DMS114 treated with DMSO at 0.1 percent for 48 hours (cell line): ENCODE measurements around the gene THBS2.
"Not testable (repeated sequence)": the region's sequence is repeated elsewhere in the genome, so short reads cannot be mapped to it uniquely, and the experiment has no call there.

Experiments
- DNase-seq: peaks from one replicate; lab custom pipeline; 2025; ENCODE audit not compliant: unreplicated experiment; lab: John Stamatoyannopoulos, UW

The THBS2 gene

GRCh38 chr6:169188051-169188470 is 65.6 kb downstream of the THBS2 start:
- no peak for DNase-seq

- no peak for DNase-seq
Measured at GRCh38 chr6:169186496-169187169, 67.0 kb downstream of the THBS2 start.

GRCh38 chr6:169185692-169186485 is 67.8 kb downstream of the THBS2 start:
- DNase-seq: no peak

DNA sequence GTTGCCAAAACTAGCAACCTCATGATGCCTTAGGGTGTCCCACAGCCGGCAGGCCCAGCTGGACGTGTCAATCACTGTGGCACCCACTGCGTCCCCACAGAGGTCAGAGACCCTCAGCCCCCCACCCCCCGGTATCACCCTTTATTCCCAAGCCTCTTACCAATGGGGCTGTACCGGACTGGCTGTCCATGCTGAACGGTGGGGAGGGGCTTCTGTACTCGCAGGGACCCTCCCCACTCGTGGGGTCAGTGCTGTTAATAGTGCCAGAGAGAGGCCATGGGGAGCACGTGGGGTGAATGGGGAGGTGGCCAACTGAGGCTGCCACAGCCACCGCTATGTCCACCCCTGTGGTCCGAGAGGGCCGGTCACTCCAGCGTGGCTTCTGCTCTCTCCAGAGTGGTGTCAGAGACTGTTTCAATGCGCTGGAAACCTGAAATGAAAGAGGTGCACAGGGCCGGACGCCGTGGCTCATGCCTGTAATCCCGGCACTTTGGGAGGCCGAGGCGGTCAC is 68.6 kb downstream of the THBS2 start:
- no peak for DNase-seq

DNA sequence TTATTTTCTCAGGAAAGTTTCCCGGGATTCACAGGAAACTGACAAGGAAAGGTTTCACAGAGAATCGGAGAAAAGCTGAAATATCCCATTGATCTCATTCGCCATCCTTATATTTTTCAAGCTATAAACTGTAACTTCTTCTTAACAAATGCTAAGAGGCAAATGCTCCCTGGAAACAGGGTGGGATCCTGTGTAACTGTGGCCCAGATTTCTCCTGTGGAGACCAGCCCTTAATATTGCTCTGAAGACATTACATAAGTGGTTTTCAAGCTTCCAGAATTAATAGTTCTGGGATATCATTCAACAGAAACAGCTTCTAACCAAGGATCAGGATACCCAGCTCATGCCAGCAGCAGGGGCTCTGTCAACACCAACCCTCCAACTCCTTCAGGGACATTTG is 69.2 kb downstream of the THBS2 start:
- no peak for DNase-seq

DNA sequence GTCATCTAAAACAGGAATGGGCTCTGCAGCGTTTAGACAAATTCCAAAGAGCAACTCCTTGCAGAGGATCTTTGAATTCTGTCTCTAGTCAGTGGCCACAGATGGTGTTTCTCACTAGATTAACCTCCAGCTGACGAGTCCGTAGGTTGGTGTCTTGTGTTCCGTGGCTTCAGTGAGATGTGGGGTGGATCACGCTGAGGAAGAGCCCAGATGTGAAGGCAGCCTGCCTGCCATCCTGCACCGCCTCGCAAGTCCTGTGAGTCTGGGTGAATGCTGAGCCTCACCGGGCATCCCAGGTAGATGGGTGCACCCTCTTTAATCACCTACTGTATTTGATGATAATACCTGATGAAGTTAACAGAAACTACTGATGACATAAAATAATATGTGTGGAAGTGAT is 70.4 kb downstream of the THBS2 start:
- no peak for DNase-seq

GRCh38 chr6:169179831-169180230 is 73.8 kb downstream of the THBS2 start:
- not testable (repeated sequence) for DNase-seq

DNA sequence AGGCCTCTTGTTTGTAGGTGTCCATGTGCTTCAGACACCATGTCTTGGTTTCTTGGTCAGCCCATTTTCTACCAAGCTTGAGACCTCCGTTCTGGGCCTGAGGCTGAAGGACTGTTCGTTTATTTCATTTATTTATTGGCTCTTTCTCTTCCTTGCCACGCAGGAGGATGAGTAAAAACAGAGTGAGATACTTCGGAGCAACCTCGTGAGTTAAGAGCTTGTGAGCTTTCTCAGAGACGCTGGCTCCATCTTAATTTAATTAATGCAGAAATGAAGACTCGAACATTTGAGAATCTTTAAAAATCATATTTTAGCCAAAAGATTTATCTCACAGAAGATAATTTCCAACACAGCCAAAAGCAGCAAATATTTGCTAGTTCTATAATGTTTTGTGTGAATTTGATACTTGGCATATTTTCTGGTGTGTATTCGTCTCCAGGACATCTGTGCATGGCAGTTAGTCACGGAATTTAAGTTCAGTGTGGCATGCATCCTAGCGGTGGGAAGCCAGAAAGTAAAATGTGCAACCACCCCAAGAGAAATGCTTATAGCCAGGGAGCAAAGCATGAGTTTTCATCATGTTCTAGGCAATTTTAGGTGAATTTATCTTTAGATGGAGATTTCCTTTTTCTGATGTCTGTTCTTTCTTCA is 76.0 kb downstream of the THBS2 start:
- no peak for DNase-seq

DNA sequence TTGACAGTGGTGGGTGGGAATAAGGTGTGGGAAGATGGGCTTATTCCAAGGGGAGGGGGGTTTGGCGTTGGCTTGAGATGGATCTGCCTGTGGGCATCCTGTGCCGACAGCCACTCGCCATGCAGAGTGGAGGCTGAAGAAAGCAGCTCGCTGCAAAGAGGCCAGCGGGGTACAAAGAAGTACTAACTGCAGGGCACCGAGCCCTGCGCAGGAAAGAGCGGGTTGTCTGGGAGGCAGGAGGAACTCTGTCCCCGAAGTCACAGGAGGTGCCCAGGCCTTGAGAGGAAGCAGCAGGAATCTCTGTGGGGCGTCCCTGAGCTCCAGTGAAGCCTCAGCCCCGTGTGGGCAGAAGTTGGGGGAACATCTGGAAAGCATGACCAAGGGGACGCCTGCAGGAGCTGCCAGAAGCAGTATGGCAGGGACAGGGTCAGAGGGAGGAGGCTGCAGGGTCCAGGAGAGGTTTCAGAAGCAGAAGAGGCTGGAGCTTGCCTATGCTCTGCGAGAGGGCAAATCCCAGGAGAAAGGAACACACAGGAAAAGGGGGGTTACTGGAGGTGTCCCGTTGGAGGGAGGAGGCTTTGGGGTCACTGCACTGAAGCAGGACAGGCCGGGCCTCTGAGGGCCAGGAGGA is 77.2 kb downstream of the THBS2 start:
- no peak for DNase-seq

- DNase-seq: no peak
Measured at GRCh38 chr6:169175360-169175887, 78.2 kb downstream of the THBS2 start.

- DNase-seq: no peak
Measured at GRCh38 chr6:169174516-169175359, 78.9 kb downstream of the THBS2 start.

GRCh38 chr6:169173532-169174268 is 79.9 kb downstream of the THBS2 start:
- no peak for DNase-seq

- no peak for DNase-seq
Measured at GRCh38 chr6:169172946-169173345, 80.7 kb downstream of the THBS2 start.

- no peak for DNase-seq
Measured at GRCh38 chr6:169172456-169172855, 81.2 kb downstream of the THBS2 start.

GRCh38 chr6:169171951-169172350 is 81.7 kb downstream of the THBS2 start:
- no peak for DNase-seq

DNA sequence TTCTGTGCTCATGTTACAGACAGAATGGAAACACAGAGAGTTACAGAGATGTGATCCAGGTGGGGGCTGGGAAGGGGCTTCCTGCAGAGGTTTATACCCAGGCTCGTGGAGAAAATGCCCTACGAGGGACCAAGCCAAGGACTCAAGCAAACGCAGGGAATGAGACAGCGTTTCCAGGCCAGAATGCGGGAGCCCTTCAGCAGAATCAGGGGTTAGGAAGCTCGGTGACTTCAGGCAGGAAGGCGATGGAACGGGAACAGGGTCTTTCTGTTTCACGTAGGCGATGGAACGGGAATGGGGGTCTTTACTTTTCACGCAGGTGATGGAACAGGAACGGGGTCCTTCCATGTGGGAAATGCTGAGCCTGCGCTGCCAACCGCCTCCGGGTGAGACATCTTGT is 82.6 kb downstream of the THBS2 start:
- no peak for DNase-seq

DNA sequence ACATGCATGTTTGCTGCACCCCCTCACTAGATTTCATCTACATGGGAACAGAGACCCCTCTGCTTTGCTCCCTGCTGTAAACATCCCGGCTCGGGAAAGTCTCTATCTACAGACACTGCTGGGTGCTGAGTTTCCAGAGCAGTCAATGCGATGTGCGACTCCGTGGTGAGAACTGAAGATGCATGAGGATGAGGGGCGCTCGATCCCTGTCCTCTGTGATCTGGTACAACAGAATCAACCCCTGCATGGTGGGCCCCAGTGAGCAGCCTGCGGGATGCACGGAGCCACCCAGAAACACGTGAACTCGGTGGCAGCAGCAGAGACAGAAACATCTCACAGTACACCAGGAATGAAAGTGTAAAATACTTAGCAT is 83.1 kb downstream of the THBS2 start:
- no peak for DNase-seq

DNA sequence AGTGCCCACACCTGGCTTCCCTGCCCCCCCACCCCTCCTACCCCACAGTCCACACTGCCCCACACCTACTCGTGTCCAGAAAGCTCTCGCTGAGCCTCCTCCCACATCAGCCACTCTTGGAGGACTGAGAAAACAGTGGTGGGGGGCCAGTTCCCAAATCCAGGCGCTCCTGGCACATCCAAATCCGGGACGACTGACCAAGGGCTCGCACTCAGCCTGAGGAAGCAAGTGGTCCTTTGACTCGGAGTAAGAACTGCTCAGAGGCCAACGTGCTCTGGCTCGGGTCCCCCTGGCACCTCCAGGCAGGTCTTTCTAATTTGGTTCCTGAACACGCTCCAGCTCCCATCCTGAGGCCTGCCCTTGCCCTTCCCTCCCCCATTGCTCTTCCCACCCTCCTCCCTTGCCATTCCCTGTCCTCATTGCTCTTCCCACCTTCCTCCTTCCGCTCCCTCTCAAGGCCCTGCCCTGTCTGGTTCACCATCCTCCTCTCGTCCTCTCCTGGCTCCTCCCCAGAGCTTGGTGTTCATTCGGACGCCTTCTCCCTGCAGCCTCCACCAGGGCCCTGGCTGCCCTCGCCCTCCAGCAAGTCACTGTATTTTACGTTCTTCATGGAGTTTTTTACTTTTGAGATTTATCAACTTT is 83.6 kb downstream of the THBS2 start:
- DNase-seq: no peak

DNA sequence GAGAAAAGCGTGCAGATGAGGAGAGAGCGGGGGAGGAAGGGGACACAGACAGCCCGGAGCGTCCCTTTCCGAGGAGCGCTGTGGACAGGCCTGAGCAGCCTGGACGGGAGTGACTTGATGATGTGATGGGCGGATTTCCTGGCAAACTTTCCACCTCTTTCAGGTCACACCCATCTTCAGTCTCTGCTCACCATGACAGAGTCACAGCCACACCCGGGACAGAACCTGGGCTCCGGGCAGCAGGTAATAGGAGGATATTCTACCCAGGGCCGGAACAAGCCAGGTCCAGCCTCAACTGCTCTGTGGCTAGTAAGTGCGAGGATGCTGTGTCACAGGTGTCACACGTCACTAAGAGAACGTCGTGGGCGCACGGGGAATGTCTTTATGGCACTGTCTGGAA is 84.3 kb downstream of the THBS2 start:
- DNase-seq: no peak
